UCSD-AML1 (cell line): ENCODE data around the gene FAM185A.
"Not testable (repeated sequence)": the region's sequence is repeated elsewhere in the genome, so short reads cannot be mapped to it uniquely, and the experiment has no call there.

Source experiments
- DNase-seq: peaks from one replicate; lab custom pipeline; 2025; ENCODE audit not compliant: unreplicated experiment; lab: John Stamatoyannopoulos, UW

The FAM185A gene

DNA sequence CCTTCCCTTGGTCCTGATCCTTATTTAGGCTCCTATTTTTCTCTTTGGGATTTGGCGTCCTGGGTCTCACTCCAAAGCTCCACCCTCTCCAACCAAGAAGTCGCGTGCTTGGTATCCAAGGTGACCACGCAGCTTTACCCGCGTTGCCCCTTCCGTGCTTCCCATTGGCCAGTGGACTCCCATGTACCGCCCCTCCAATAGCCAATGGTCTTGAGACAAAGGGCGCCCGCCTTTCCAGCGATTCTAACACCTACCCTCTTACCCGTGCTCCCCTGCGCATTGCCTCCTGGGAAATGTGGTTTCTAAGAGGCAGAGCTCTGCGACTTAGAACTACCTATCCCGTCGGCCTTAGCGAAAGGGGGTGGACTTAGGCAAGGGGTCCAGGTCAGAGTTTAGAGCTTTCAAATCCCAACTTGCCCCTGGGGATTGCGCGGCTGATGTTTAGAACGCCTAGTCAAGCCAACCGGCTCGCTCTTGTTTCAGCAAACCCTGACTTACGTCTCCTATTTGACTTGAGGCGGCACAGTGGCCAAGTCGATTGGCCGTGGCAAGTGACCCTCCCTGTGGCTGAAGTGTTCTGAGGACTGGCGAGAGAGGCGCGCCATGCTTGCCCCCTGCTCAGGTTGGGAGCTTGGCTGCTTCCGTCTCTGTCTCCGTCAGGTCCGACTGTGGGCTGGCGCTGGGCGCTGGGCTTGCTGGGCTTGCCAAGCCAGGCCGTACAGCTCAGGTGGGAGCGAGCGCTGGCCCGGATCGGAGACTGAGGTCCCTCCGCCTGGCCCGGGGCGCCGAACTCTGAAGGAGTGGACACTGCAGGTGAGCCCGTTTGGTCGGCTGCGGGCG is at the start of gene FAM185A:
Gene FAM185A (plus strand): TSS at position 395 of the 840 bp plus-strand sequence. CDS start 209 bp downstream, at position 604.
- DNase-seq, result peak; percentile 87

DNA sequence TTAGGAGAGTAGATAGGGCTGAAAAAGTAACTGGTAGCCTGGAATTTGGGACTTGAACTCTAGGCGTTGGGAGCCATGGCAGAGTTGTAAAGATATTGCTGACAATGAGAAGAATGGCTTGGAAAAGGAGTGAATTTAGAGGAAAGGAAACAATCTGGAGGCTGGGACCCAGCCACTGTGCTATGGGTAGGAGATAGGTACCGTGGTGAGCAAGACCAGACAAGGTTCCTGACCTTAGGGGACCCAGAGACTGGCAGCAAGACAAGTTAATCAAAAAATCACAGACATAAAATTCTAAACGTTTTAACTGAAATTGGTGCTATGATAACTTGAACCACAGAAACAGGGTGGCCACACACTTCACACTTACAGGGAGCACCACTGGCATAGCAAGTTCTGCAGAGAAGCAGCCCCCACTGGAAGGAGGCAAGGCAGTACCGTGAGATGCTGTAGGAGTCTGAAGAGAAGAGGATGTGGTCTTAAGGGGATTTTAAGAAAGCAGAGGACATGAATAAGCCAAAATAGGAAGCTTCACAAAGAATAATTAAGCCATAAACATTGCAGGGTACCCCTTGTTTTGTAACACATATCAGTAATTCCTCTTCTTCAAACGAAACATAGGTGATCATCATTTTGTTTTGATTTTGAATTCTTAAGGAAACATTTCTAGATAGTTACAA is 35.6 kb upstream of the FAM185A start:
- DNase-seq, result not testable (repeated sequence)

DNA sequence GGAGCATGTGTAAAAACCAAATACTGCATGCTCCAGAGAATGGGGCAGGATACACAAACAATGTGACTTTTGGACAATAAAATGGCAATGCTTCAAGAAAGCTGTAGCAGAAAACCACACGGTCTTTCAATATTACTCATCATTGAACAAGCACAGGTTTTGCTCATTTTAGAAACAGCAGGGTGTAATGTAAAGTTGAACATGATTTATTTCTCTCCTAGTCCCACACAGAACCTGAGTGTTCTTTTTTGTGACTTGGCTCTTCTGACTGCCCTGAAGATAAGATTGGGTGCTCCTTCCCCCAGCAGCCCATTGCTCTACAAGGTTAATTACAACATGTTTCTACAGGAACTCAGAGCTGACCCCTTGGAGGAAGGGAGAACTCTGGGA is 35.1 kb upstream of the FAM185A start:
- DNase-seq, result not testable (repeated sequence)

DNA sequence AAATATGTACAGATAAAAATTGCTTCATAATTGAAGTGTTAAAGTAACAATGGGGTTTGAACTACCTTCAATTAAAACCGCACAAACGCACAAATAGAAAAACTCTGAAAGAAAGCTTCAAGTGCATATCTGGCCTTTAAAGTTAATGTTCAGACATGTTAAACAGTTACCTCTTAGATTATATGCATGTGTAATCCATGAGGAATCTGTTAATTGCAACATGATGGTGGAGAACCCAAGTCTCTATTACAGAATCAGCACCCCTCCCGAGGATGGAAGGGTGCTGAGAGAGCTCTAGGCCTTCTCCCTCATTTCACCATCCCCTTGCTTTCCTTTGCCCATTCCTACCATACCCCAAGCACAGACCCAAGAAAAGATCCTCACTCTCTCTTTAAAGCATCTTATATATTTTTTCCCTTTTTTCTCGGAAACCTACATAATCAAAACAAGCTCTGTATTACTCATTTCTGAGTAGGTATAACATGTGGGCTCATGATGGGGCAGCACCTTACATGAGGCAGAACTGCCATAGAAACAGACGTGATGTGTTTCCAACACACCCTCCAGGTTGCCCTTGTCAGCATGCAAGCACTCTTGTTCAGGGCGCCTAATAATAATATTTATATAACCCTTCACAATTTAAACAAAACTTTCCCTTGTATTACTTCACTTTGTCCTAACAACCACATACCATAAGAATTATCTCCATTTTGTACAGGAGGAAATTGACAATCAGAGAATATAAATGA is 33.9 kb upstream of the FAM185A start:
- DNase-seq, result not testable (repeated sequence)

DNA sequence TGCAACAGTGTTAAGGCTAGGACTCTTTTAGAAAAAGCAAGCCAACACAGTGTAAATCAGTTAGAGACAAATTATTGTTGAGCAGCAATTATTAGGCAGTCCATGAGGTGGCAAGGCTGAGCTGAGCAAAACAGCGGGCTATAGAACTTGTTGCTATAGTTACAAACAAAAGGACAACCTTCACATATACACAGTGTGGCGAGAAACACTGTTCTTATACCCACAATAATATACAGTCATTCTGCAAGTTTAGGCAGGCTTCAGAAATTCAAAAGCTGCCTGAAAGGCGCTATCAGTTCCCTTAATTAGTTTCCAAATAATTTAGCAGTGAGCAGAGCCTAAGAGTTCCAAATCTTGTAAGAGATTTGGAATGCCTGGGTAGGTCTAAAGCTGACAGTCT is 33.1 kb upstream of the FAM185A start:
- DNase-seq, result not testable (repeated sequence)

DNA sequence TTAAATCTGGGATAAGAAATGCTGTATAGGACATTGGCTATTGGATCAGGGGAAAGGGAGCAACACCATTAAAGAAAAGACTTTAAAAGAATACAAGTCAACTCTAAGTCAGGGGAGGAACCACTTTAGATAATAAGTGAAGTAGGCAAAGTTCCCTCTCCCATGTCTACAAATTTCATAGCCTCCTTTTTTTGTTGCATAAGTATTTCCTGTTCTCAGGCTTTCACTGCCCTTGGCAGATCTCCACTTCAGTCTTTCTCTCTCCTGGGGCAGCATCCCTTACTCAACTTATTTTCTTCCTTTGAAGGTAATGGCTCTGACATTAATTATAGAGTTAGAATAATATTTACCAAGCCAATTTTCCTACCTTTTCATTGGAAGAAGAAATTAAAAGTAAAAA is 30.3 kb upstream of the FAM185A start:
- not testable (repeated sequence) for DNase-seq

DNA sequence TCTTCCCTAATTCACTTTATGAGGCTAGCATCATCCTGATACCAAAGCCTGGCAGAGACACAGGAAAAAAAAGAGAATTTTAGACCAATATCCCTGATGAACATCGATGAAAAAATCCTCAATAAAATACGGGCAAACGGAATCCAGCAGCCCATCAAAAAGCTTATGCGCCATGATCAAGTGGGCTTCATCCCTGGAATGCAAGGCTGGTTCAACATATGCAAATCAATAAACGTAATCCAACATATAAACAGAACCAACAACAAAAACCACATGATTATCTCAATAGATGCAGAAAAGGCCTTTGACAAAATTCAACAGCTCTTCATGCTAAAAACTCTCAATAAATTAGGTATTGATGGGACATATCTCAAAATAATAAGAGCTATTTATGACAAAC is 22.6 kb upstream of the FAM185A start:
- not testable (repeated sequence) for DNase-seq

DNA sequence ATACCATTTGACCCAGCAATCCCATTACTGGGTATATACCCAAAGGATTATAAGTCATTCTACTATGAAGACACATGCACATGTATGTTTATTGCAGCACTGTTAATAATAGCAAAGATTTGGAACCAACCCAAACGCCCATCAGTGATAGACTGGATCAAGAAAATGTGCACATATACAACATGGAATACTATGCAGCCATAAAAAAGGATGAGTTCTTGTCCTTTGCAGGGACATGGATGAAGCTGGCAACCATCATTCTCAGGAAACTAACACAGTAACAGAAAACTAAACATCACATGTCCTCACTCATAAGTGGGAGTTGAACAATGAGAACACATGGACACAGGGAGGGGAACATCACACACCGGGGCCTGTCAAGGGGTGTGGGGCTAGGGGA is 19.1 kb upstream of the FAM185A start:
- DNase-seq, result not testable (repeated sequence)

DNA sequence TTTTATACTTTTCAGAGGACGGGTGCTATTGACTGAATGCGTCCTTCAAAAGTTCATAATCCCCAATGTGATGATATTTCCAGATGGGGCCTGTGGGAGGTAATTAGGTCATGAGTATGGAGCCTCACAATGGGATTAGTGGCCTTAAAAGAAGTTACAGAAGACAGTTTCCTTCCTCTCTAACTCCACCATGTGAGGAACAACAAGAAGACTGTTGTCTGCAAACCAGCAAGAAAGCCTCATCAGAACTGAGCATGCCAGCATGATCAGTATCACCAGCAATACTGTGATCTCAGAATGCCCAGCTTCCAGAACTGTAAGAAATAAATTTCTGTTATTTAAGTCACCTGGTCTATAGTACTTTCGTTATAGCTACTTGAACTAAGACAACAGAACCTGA is 18.4 kb upstream of the FAM185A start:
- not testable (repeated sequence) for DNase-seq

DNA sequence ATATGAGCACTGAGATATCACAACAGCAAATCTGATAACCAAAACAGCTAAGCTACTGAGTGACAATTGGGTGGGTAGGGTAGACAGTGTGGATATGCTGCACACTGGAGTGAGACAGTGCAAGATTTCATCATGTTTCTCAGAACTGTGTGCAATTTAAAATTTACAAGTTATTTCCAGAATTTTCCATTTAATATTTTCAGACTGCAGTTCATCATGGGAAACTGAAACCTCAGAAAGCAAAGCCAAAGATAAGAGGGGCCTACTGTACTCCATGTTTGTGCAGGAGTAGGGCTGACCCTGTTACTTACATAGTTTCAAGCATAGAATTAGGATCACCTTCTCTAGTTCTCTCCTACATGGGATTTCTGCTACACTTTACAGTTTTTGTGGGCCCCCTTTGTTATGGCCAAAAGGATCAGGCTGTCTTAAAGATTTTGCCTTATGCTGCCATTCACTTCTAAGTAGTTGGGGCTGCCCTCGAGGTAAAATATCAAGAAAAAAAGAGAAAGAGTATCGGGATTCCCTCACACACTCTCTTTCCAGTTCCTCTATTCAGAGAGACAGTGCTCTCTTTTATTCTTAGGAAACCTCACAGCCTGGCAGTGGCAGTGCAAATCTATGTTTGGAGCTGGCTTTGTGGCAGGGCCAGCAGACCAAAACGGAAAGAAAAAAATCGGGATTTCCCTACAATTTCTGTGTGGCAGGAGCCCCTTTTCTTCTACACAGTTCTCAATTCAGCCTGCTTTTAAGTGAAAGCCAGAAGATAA is 6.6 kb upstream of the FAM185A start:
- not testable (repeated sequence) for DNase-seq

DNA sequence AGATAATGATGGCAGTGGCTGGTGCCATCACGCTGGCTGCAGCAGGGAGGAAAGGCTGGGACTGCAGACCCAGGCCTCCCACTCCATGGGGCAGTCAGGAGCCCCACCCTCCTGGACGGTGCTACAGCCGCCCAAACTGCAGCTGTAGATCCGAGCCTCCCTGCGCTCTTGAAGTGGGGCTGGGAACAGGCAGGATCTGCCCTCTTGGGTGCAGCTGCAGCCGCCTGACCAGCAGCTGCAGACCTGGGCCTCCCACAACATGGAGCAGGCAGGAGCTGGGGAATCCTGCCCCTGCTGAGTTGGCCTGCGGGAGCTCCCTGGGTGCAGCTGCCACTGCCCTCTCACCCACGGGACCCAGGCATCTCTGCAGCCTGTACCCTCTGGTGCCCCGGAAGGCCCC is 4.9 kb upstream of the FAM185A start:
- not testable (repeated sequence) for DNase-seq

DNA sequence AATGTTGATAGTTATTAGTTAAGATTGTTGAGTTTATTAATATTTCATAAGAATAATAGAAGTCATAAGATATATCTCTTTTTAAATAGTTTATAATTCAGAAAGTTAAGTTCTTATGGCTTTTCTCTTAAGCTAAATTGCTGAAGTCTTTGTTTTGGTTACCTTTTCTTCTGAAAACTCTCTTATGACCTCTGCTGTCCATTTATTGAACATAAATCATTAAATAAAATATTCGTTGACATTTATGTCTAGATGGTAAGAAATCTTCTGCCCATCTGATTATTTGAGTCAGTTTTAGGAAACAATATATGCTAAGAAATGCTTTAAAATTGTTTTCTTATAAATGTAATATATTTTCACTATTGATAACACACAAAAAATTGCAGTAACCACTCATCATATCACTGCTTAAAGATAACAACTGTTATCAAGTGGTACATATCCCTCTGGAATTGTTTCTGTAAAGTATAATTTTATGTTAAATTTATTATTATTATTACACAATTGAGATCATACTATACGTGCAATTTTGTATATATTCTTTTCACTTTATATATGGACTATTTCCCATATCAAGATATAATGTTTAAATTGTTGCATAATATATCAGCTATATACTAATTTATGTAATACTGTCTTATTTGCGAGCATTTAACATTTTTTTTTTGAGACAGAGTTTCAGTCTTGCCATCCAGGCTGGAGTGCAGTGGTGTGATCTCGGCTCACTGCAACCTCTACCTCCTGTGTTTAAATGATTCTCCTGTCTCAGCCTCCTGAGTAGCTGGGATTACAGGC is 3.1 kb upstream of the FAM185A start:
- not testable (repeated sequence) for DNase-seq

DNA sequence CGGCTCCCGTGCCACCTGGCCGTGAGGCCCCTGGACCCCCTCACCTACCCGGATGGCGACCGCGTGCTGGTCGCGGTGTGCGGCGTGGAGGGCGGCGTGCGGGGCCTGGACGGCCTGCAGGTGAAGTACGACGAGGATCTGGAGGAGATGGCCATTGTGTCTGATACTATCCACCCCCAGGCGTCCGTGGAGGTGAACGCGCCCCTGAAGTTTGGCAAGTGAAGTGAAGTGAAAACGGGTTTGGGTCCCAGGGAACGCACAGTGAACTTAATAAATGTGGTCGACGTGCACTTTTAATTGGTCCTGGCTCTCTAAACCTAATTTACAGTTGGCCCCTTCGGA is 617 bp downstream of the FAM185A start:
- DNase-seq, result not testable (repeated sequence)

DNA sequence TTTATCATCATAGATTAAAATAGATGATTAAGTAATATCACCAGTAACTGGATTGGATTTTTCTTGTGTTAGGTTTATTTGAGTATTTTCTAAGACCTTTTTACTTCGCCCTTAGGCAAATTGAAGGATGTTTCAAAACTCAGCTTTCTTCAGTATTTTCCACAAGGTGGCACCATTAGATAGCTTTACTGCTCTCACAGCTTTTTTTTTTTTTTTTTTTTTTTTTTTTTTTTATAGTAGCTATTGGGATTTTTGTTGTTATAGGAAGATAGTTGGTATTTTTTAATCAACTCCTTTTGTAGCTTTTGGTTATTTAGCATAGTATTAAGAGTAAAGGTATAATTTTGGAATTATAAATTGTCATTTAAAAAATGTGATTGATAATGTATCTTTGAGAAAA is 9.4 kb downstream of the FAM185A start:
- DNase-seq, result not testable (repeated sequence)

DNA sequence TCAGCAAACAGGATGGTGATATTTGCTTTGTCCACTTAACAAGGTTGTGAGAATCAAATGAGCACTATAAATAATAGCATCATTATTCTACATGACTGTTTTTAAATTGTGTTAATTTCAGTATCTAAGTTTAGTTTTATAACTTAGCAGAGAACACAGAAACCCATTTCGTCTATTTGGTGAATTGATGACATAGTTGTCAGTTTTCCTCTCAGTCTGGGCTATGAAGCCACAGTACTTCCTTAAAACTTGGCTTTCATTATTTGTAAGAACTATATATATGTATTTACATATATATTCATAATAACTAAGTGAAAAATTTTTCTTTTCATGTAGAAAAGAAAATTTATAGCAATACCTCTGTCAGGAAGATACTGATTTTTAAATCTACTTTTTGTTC is 11.1 kb downstream of the FAM185A start:
- not testable (repeated sequence) for DNase-seq

DNA sequence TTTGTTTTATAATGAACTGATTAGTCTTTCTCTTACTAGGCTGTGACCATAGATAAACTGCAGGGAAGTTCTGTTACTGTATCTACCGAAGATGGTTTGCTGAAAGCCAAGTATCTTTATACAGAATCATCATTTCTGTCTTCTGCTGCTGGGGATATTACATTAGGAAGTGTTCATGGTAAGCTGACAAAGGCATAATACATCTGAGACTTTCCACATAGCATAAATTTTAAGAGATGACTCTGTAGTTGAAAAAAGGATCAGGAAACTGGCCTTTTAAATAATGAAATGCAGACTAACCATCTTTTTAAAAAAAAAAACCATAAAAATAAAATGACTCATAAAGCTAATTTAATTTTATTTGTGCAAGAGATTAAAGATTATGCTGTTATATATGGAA is 12.4 kb downstream of the FAM185A start:
- not testable (repeated sequence) for DNase-seq

DNA sequence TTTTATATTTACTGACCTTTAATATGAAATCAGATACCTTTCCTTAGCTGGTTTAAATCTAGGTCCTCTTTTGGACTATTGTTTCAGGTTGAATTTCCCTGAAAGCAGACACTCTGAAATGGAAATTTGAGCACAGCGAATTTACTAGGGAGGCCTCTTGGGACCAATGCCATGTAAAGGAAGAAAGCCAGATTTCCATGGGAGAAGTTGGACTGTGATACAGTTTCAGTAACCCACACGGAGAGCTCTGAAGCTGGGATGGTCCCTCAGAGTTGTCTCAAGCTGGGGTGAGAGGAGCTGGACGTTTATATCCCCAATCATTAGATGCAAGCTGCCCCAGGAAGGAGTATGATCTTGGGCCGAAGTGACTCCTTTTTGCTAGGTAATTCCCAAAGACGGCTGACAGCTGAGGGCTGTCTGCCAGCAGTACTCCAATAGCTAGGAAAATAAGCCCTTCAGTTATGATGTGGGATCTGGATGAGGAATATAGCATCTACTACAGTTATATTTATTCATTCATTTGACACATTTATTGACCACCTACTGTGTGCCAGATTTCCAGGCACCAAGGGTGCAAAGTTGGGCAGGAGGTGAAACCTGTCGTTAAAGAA is 14.6 kb downstream of the FAM185A start:
- DNase-seq, result not testable (repeated sequence)

DNA sequence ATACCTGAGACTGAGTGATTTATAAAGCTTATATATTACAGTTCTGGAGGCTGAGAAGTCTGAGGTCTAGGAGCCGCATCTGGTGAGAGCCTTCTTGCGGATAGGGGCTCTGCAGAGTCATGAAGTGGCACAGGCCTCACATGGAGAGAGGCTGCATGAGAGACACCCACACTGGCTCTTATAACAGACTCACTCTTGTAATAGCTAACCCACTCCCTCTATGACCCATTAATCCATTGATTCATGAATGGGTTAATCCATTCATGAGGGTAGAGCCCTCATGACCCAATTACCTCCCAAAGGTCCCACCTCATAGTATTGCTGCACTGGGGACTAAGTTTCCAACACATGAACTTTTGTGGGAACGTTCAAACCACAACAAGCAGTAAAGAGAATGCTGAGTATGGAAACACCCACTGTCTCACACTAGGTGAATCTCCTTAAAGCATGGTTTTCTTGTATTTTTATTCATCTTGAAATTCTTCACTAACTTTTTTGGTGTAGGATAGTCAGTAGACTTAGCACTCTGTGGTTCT is 20.9 kb downstream of the FAM185A start:
- not testable (repeated sequence) for DNase-seq

DNA sequence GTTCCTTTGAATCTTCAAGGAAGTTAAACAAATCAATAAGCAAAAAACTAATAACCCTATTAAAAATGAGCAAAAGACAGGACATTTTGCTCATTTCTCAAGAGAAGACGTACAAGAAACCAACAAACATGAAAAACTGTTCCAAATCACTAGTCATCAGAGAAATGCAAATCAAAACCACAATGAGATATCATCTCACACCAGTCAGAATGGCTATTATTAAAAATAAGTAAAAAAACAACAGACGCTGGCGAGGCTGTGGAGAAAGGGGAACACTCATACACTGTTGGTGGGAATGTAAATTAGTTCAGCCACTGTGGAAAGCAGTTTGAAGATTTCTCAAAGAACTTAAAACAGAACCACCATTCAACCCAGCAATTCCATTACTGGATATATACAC is 21.7 kb downstream of the FAM185A start:
- not testable (repeated sequence) for DNase-seq
